SK-N-SH (cell line): ENCODE measurements around the gene PITPNB. TPM values are rescaled to one million over a fixed set of nuclear protein-coding genes. Genes with fewer than 3 reads are reported as not detected.

Experiments used
- CTCF ChIA-PET: fragments of 300-600, 350-600 bp; formaldehyde crosslinking; extraction: SDS; loops from one replicate; lab custom pipeline; 2021; lab: Yijun Ruan, JAX
- POLR2A ChIA-PET: fragments of 350-600 bp; sonication (Branson Sonifier 250); formaldehyde crosslinking; extraction: SDS; loops from one replicate; lab custom pipeline; 2020; ENCODE audit warnings: antibody characterized with exemption, inconsistent platforms; lab: Yijun Ruan, JAX
- DNase-seq: peaks from one replicate; pipeline ENCODE4 v3.0.0; 2012
- H2AFZ ChIP-seq: fragments of 200-600 bp; sonication (generic); 2 replicates; pipeline ENCODE4 v1.8.1; 2016; ENCODE audit warnings: antibody characterized with exemption, mild to moderate bottlenecking, low read depth
- H3F3A ChIP-seq: fragments of 200-600 bp; sonication (generic); replicated peaks from 2 replicates; pipeline ENCODE3; 2016; ENCODE audit warnings: antibody characterized with exemption, mild to moderate bottlenecking; ENCODE audit not compliant: insufficient read depth
- H3K27ac ChIP-seq, 2 experiments: fragments of 200-500 bp in 1 of 2; fragments of 200-600 bp in 1 of 2; sonication (Bioruptor generic) in 1 of 2; sonication (generic), shearing (Covaris generic) in 1 of 2; 2 replicates each; pipeline versions ENCODE4 v1.5.1 to v1.6.1; 2014 to 2016; ENCODE audit warnings: low read depth in 2 of 2, inconsistent platforms in 1 of 2, low read length in 1 of 2, mild to moderate bottlenecking in 1 of 2, mixed read lengths in 1 of 2
- H3K27me3 ChIP-seq: fragments of 200-600 bp; sonication (generic), shearing (Covaris generic); 2 replicates; pipeline ENCODE4 v1.6.1; 2016; ENCODE audit warnings: mixed run types; ENCODE audit not compliant: insufficient read depth
- H3K36me3 ChIP-seq, 2 experiments: fragments of 200-500 bp in 1 of 2; fragments of 200-600 bp in 1 of 2; sonication (Bioruptor generic) in 1 of 2; sonication (generic) in 1 of 2; replicated peaks in 1 of 2; 2 replicates each; pipeline versions ENCODE3 to v1.5.1; 2014 to 2016; ENCODE audit warnings: low read length in 1 of 2, mild to moderate bottlenecking in 1 of 2; ENCODE audit not compliant: insufficient read depth in 2 of 2, control insufficient read depth in 1 of 2
- H3K4me1 ChIP-seq, 2 experiments: fragments of 200-500 bp in 1 of 2; fragments of 200-600 bp in 1 of 2; sonication (Bioruptor generic) in 1 of 2; sonication (generic), shearing (Covaris generic) in 1 of 2; 2 replicates each; pipeline versions ENCODE4 v1.5.1 to v1.6.1; 2014 to 2016; ENCODE audit warnings: low read depth in 1 of 2, low read length in 1 of 2, mixed run types in 1 of 2; ENCODE audit not compliant: insufficient read depth in 2 of 2, control insufficient read depth in 1 of 2
- H3K4me2 ChIP-seq: fragments of 200-600 bp; sonication (generic), shearing (Covaris generic); 2 replicates; pipeline ENCODE4 v1.6.1; 2017; ENCODE audit warnings: mixed run types
- H3K4me3 ChIP-seq, 2 experiments: fragments of 200-500 bp in 1 of 2; fragments of 200-600 bp in 1 of 2; sonication (Bioruptor generic) in 1 of 2; sonication (generic), shearing (Covaris generic) in 1 of 2; 2 replicates each; pipeline versions ENCODE4 v1.5.1 to v1.8.1; 2014 to 2016; ENCODE audit warnings: low read depth in 2 of 2, inconsistent platforms in 1 of 2, low read length in 1 of 2, mild to moderate bottlenecking in 1 of 2, mixed read lengths in 1 of 2, moderate library complexity in 1 of 2
- H3K79me2 ChIP-seq: fragments of 200-600 bp; sonication (generic); 2 replicates; pipeline ENCODE4 v1.8.1; 2017; ENCODE audit warnings: mild to moderate bottlenecking; ENCODE audit not compliant: insufficient read depth
- H3K9ac ChIP-seq: fragments of 200-600 bp; sonication (generic); 2 replicates; pipeline ENCODE4 v1.6.1; 2017; ENCODE audit warnings: mixed run types
- H3K9me2 ChIP-seq: fragments of 200-600 bp; sonication (generic); 2 replicates; pipeline ENCODE4 v1.6.1; 2017; ENCODE audit warnings: mixed run types
- H3K9me3 ChIP-seq: fragments of 200-600 bp; sonication (generic); 2 replicates; pipeline ENCODE4 v1.6.1; 2017; ENCODE audit warnings: mixed run types, mild to moderate bottlenecking, moderate library complexity
- H4K20me1 ChIP-seq: fragments of 200-600 bp; sonication (generic); 2 replicates; pipeline ENCODE4 v1.6.1; 2017; ENCODE audit warnings: mild to moderate bottlenecking, mixed run types; ENCODE audit not compliant: insufficient read depth
- ELF1 ChIP-seq: IDR thresholded peaks from 2 replicates; pipeline ENCODE4 v1.4.0; 2012
- EZH2phosphoT487 ChIP-seq: fragments of 200-600 bp; sonication (generic); IDR thresholded peaks from 2 replicates; pipeline ENCODE4 v1.6.1; 2017; ENCODE audit warnings: low read depth, mixed run types, mild to moderate bottlenecking, antibody characterized with exemption, moderate library complexity, borderline replicate concordance
- IRF3 ChIP-seq: fragments of 150-350 bp; IDR thresholded peaks from 2 replicates; pipeline ENCODE4 v1.6.1; 2016; ENCODE audit warnings: mild to moderate bottlenecking, low read depth, low read length
- MAX ChIP-seq: IDR thresholded peaks from 2 replicates; pipeline ENCODE4 v1.4.0; 2012; ENCODE audit warnings: low read depth
- MXI1 ChIP-seq: IDR thresholded peaks from 2 replicates; pipeline ENCODE4 v1.6.1; 2012; ENCODE audit warnings: mild to moderate bottlenecking, low read depth, low read length, improper control_type of control experiment
- NRF1 ChIP-seq: IDR thresholded peaks from 2 replicates; pipeline ENCODE4 v1.6.1; 2012; ENCODE audit warnings: low read depth, mild to moderate bottlenecking, low read length
- POLR2AphosphoS5 ChIP-seq: IDR thresholded peaks from 2 replicates; pipeline ENCODE4 v1.6.1; 2012; ENCODE audit warnings: low read depth, low read length
- REST ChIP-seq: IDR thresholded peaks from 2 replicates; pipeline ENCODE4 v1.6.1; 2012; ENCODE audit warnings: mild to moderate bottlenecking, low read depth, low read length, moderate library complexity
- RFX5 ChIP-seq: IDR thresholded peaks from 2 replicates; pipeline ENCODE4 v1.6.1; 2012; ENCODE audit warnings: mild to moderate bottlenecking, improper control_type of control experiment, low read length
- RXRA ChIP-seq: IDR thresholded peaks from 2 replicates; pipeline ENCODE4 v1.4.0; 2012; ENCODE audit warnings: low read depth, mild to moderate bottlenecking, borderline replicate concordance
- SIN3A ChIP-seq: IDR thresholded peaks from 2 replicates; pipeline ENCODE4 v1.6.1; 2012; ENCODE audit warnings: low read depth, mild to moderate bottlenecking, low read length, moderate library complexity, borderline replicate concordance
- SMC3 ChIP-seq: IDR thresholded peaks from 2 replicates; pipeline ENCODE4 v1.6.1; 2012; ENCODE audit warnings: low read depth, low read length, improper control_type of control experiment
- TEAD4 ChIP-seq: IDR thresholded peaks from 2 replicates; pipeline ENCODE4 v1.4.0; 2012; ENCODE audit warnings: mild to moderate bottlenecking, borderline replicate concordance; ENCODE audit not compliant: insufficient read depth
- USF1 ChIP-seq: IDR thresholded peaks from 2 replicates; pipeline ENCODE4 v1.4.0; 2012; ENCODE audit warnings: low read depth, borderline replicate concordance
- YY1 ChIP-seq: IDR thresholded peaks from 2 replicates; pipeline ENCODE4 v1.4.0; 2012; ENCODE audit warnings: low read depth, mild to moderate bottlenecking
- ZBTB33 ChIP-seq: IDR thresholded peaks from 2 replicates; pipeline ENCODE4 v1.4.0; 2012; ENCODE audit warnings: low read depth, borderline replicate concordance
- WGBS: methylation state at CpG from one replicate; pipeline ENCODE4 v1.1.6; 2017; ENCODE audit warnings: low lambda C conversion rate; 5-methylcytosine and 5-hydroxymethylcytosine counted together
- polyA plus RNA-seq, 3 experiments: library from polyadenylated mRNA; depleted of rRNA; stranded (reverse); fragments of >200 nt; gene quantifications; 2 replicates each; pipeline ENCODE4 v1.2.3, GENCODE V29; 2012

PITPNB gene
- polyA plus RNA-seq, 1 of the 3 experiments (the other 2 are of a cell fraction), result 32.3 TPM

- Histone ChIP-seq H3K27me3 (no peaks in the 10 kb centered on the region), H3K4me2 (no peak overlapping the region), H3K9me3 (no peaks in the 10 kb centered on the region), H3F3A (no peaks in the 10 kb centered on the region), H3K4me1 (peaks cover 11 to 60% of the 10 kb centered on the region in 2 experiments; a peak in 3 of 4 replicates), H3K9ac (no peak overlapping the region), H3K36me3 (peaks cover 5 to 23% of the 10 kb centered on the region in 2 experiments), H3K79me2 (no peaks in the 10 kb centered on the region), H3K27ac (peak overlapping the region in 1 of 2 experiments; percentile 98; a peak in 2 of 4 replicates), H3K4me3 (no peak overlapping the region), H2AFZ (no peak overlapping the region), H3K9me2 (no peaks in the 10 kb centered on the region), H4K20me1 (no peaks in the 10 kb centered on the region)
- TF ChIP-seq POLR2AphosphoS5 (no peak), USF1 (no peak), MXI1 (no peak), YY1 (no peak), EZH2phosphoT487 (no peak), NRF1 (no peak), RXRA (no peak), IRF3 (no peak), ELF1 (no peak), MAX (no peak), TEAD4 (no peak), REST (no peak), ZBTB33 (no peak), RFX5 (no peak), SIN3A (no peak), SMC3 (no peak)
- WGBS, result 93% methylated on average over 19 of the region's 20 CpGs
- ChIA-PET POLR2A (interaction anchor here (1.0 kb wide), 1 partner anchor 8 kb away, joined by 4 read pairs; no protein-coding TSS in a partner anchor), CTCF (interaction anchor here (0.6 kb wide), 1 partner anchor 35 kb away, joined by 3 read pairs; no protein-coding TSS in a partner anchor)
- DNase-seq, result no peak
Measured at GRCh38 chr22:27844656-27845591, 74.1 kb downstream of the PITPNB start.
